HG02938 (cell line): Measurements from ENCODE around the gene PAFAH1B2.
"Not testable (repeated sequence)": the region's sequence is repeated elsewhere in the genome, so short reads cannot be mapped to it uniquely, and the experiment has no call there.

Experiments
- ATAC-seq: cut with Tn5 transposase; IDR thresholded peaks from one replicate; pipeline ENCODE4 v1.9.1; 2021; ENCODE audit warnings: mild to moderate bottlenecking, moderate library complexity; ENCODE audit not compliant: unreplicated experiment

Gene PAFAH1B2, protein sequence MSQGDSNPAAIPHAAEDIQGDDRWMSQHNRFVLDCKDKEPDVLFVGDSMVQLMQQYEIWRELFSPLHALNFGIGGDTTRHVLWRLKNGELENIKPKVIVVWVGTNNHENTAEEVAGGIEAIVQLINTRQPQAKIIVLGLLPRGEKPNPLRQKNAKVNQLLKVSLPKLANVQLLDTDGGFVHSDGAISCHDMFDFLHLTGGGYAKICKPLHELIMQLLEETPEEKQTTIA

DNA sequence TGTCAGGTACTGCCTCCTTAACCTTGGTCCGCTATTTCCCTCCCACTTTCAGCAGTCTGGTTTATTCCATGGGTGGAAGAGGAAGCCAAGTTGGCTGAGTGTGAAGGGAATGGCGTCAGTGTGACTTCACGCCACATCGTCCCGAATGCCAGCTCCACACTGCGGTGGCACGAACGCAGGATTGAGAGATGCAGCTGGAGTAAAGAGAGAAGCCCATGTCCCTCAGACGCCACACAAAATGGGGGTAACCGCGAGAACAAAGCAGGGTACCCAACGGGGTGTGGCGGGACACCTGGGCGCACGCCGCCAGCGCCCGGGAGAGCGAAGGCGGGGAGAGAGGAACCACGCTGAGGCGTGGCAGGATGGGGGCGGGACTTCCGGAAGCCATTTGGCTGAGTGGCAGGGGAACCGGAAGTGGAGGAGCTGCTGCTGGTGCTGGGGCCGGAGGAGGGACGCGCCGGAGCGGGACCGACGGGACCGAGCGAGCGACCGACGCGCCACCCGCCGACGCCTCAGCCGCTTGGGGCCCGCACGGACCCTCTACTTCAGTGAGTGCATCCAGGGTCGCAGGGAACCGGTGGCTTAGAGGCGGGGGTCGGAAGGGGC, at the start of gene PAFAH1B2:
PAFAH1B2 (plus strand) TSS at position 417 of the 606 bp plus-strand sequence. CDS start 8,161 bp downstream, outside the sequence.
- peak; percentile 96 for ATAC-seq

DNA sequence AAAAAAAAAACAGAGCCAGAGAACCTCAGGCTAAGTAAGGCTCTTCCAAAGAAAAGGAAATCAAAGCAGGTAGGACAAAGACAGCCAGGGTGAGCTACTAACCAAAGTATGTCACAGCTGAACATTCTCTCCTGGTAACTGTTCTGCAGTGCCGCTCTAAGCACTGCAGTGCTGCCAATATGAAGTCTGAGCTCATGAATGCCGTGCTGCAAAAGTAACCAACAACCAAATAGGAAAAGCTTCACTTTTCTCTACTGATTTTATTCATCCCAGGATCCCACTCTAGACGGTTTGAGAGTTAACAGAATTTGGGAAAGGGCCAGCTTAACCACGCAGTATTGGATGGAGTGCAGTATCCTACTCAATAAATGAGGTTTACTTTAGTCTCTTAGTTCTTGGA, 49.3 kb upstream of the PAFAH1B2 start:
- no peak for ATAC-seq

DNA sequence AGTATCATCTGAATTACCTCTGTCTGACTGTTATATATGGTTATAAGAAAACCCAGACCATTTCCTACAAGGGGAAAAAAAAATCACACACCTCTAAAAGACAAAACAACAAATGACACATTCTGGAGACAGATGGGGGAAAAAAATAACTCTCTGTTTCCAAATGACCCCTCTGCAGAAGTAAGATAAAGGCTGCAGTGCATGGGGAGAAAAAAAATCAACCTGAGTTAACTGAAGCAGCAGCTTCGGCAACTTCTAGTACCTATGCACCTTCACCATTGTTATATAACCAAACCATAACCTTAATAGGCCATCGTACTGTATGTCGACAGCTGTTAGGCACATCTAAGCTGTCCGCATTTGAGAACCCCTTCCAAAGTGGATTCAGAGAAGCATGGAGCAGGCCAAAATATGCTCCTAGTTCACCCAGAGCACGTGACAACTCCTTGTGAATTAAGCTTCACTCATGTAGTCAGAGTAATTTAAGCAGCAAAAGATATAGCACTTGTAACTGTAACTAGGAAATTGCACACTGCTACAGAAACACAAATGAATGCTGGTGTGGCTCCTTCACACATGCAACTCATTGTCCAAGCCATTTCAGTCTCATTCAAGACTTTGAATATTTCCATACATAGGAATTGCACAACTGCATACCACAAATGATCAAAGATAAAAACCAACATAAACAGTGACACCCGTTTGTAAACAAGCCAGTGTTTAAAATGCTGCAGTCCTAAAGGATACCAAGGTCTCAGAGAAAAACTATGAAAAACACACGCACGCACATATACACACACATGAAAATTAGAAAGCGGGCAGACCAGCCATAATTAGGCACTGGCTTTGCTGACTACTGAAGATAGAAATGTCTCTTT, 48.6 kb upstream of the PAFAH1B2 start:
- no peak for ATAC-seq

DNA sequence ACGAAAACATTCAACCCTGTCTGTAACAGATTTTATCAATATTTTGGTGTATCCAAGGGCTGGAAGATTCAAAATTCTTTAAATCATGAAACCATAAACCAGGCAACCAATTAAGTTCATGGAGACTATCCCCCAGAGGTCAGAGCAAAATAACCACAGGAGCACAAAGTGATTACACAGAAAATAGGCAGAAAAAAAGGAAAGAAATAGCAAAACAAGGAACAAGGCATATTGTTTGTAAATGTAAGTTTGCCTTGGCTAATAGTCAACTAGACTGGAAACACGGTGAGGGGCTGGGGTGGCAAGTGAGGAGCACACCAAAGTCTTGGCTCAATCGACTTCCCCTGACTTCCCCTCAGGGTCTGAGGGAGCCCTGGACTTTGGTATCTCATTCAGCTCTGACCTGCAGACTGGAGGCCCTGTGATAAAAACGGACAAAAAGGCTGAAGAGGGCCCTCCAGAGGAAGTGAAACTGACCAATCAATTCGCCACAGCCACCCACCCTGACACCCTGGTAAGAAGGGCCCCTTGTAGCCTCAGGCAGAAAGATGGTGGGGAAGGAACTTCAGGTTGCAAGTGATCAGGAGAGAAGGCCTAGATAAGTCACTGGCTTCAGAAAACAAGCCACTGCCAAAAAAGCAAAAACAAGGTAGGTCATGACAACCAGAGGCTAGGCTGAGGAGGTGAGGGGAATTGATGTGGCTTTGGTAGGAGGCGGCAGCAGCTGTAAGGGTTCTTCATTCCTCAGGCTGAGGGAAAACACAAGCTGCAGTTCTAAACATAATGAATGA, 47.7 kb upstream of the PAFAH1B2 start:
- peak; percentile 41 for ATAC-seq

DNA sequence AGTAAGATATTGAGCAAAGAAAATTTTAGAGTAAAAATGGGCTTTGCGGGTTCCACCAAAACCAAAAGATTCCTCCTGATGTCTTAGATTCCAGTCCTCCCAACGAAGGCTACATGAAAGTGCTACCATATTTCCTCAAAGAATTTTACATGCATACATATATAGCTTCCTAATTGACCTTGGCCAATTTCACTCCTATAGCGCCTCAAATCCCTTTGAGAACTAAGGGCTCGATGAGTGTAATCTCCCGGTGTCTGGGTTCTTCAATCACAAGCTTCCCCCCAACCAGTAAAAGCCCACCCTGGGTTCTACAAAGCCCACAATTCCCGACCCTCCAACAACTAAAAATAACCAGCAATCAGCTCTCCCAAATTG, 47.1 kb upstream of the PAFAH1B2 start:
- no peak for ATAC-seq

DNA sequence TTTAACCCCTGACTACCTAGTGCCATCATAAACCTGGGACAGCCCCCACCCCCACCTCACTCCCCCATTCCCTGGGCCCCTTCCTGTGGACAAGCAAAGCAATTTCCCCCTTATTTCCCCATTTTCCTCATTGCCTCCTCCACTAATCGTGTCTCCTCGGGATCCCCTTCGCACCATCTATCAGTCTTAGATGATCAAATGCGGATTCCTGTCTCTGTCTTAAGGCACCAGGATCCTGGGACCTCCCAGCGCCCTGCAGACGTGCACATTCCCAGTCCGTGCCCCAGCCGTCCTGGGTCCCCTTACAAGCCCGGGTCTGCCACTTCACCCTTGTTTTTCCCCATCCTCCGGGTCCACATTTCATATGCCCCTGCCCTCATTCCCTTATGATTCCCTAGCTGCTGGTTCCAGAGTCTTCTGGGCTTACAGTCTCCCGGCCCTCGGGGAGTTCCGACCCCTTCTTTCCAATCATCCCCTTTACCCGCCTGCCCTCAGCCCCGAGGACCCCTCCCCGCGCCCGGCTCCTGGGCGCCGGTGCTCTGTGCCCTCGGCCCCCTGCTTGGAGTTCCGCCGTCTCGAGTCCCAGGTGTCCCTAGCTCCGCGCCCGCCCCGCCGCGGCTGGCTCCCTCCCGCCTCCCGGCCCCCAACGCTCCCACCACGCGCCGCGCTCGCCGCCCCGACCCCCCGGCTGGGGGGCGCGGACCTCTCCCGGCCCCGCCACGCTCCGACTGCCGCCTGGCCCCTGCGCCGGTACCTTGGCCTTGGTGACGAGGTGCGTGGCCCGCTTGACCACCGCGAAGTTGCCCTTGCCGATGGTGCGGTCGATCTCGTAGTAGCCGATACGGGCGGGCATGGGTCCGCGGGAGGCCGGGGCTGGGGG, 46.5 kb upstream of the PAFAH1B2 start:
- peak; percentile 22 for ATAC-seq

DNA sequence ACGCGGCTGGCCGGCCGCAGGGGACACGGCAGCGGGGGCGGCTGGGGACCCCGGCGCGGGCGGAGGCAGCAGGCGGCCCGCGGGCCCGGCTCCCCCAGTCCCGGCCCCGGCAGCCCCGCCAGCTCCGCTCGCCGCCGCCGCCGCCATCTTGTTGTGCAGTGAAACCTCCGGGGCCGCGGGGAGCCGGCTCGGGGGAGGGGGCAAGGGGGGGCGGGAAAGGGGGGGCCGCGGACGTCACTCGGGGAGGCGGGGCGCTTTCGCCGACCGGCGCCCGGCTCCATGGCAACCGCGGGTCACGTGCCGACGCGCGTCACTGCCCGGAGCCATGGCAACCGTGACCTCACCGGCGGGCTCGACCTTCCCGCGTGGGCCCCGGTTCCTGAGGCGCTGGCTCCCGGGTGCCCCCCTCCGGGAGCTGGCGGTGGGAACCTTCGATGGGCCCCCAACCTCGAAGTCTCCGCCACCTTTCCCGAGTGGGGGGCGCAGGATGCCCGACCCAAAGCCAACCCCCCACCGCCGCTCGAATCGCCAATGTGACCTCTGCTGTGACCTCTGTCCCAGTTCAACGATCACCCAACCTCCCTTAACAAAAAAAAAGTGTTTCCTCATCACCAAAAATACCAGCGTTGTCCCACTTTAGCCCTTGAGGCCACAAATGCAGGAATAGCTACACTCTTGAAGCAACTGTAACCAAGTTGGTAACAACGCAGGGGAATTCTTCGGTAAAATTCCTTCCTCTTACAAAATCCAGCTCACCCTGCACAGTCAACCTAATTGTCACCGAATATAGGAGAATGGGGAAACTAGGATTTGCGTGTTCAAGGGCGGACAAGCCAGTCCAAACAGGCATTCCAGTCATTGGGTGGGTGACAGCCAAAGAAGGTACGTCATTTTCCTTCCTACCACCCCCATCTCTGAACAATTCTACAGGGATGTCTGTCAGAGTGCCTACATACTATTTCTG, 45.5 kb upstream of the PAFAH1B2 start, which contains the start of gene SIK3:
SIK3 (minus strand) TSS at position 160 of the 964 bp plus-strand sequence; CDS start at position 147, 13 bp downstream.
- peak; percentile 53 for ATAC-seq

DNA sequence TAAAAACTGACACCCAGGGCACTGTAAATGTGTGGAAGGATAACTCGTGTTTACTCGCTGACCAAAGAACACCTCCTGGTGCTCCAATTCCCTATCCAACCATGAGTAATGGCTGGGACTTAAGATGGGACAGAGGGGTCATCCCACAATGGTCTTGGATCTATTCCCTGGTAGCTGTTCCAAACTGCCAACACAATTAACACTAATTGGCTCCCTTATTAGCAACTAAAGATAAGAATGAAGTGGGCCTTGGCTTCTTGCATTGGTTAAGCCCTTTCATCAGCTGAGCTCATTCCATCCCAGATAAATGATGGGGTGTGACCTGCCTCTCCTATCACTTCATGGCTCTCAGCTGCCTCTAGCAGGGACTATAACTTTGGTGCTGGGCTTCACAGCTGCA, 44.4 kb upstream of the PAFAH1B2 start:
- ATAC-seq, result no peak

DNA sequence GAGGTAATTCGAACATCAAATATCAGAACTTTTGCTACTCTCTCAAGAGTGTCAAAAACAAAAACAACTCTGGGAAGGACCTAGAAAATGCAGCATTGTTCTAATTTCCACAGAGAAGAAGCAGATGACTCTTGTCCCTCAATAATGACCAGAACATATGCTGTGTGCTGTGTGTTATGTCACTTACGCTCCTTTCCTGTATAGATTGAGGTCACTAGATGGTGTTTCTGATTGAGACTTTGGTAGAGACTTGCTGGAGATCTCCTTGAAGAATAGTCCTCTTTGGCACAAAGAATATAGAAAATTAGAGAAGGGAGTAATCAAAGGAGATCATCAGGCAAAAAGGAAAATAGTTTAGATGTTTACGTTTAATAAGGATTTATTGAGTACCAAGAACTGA, 43.5 kb upstream of the PAFAH1B2 start:
- ATAC-seq, result no peak

DNA sequence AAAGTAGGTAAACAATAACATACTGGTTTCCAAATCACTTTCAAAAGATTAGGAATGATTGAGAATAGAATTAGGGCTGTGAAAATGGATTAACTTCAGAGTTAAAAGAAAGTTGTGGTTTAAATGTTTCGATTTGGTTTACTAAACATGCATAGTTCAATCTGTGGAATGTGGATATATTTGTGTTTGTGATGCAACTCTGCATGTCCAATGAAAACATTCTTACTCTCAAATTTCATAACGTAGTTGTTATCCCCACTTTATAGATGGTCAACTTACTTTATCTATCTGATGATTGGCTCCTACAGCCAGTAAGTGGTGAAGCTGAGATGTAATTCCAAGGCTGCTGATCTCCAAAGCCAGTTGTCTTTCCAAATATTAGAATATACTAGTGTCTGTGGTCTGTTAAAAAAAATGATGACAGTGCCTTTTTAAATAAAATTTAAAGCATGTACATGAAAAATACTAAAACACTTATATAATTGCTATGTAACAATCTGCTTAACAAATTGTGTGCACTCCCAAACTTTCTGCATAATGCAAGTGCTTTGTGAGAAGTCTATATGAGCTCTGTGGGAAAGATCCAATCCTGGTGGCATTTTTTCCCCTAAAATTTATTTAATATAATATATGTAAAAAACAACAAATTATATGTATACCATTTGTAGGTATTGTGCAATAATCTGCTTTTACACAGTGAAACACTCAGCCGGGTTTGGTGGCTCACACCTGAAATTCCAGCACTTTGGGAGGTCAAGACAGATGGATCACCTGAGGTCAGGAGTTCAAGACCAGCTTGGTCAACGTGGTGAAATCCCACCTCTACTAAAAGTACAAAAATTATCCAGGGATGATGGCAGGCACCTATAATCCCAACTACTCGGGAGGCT, 36.1 kb upstream of the PAFAH1B2 start:
- no peak for ATAC-seq

DNA sequence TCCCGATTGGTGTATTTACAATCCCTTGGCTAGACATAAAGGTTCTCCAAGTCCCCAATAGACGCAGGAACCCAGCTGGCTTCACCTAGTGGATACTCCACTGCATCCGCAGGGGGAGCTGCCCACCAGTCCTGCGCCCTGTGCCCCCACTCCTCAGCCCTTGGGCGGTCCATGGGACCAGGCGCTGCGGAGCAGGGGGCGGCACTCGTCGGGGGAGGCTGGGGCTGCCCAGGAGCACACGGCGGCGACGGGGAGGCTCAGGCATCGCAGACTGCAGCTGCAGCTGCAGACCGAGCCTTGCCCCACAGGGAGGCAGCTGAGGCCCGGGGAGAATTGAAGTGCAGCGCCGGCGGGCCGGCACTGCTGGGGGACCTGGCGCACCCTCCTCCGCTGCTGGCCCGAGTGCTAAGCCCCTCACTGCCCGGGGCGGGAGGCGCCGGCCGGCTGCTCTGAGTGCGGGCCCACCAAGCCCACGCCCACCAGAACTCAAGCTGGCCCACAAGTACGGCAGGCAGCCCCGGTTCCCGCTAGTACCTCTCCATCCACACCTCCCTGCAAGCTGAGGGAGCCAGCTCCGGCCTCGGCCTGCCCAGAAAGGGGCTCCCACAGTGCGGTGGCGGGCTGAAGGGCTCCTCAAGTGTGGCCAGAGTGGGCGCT, 33.7 kb upstream of the PAFAH1B2 start:
- no peak for ATAC-seq

DNA sequence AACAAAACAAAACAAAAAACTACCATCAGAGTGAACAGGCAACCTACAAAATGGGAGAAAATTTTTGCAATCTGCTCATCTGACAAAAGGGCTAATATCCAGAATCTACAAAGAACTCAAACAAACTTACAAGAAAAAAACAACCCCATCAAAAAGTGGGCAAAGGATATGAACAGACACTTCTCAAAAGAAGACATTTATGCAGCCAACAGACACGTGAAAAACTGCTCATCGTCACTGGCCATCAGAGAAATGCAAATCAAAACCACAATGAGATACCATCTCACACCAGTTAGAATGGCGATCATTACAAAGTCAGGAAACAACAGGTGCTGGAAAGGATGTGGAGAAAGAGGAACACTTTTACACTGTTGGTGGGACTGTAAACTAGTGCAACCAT, 31.6 kb upstream of the PAFAH1B2 start:
- ATAC-seq, result not testable (repeated sequence)

DNA sequence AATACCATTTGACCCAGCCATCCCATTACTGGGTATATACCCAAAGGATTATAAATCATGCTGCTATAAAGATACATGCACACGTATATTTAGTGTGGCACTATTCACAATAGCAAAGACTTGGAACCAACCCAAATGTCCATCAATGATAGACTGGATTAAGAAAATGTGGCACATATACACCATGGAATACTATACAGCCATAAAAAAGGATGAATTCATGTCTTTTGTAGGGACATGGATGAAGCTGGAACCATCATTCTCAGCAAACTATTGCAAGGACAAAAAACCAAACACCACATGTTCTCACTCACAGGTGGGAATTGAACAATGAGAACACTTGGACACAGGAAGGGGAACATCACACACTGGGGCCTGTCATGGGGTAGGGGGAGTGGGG, 31.1 kb upstream of the PAFAH1B2 start:
- ATAC-seq, result not testable (repeated sequence)

DNA sequence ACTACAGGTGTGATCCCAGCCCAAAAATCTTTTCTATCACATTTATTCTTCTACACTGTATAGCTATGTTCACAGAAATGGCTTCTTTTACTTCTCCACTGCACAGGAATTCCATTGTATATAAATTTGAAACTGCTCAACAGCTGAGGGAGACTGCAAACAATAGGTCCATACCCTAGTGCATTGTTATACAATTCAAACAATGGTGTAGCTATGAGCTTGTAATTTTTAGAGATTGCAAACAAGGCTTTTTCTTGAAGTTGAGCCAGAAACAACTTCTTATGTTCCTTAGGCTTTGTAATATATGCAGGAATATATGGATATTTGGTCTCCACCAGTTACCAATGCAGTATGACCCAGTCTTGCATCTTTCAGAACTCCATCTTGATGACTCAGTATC, 26.4 kb upstream of the PAFAH1B2 start:
- ATAC-seq, result no peak

DNA sequence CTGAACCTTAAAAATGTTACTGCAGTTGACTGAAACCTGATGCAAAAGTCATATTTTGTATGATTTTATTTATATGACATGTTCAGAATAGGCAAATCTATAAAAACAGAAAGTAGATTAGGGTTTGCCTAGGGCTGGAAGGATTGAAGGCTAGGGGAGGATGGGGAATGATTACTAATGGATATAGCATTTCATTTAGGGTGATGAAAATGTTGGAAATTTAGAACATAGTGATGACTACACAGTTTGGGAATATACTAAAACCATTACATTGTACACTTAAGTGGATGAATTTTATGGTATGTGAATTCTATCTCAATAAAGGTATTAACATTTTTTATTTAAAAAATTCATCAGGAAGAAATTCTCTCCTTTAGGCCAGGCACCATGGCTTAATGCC, 22.9 kb upstream of the PAFAH1B2 start:
- no peak for ATAC-seq

DNA sequence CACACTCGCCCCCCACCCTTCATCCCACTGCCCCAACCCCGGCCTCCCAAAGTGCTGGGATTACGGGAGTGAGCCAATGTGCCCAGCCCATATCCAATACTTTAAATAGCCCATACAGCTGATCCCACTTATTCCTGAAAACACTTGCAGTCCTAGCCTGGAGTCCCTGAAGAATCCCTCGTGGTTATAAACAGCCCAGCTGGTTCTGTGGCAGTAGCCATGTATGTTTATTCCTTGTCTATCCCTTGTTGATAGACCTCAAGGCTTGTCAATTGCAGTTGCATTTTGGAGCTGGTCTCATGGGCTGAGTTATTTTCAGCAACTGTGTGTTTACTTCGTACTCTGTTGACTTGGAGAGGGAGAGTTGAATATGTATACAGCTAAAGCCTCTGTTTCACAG, 21.5 kb upstream of the PAFAH1B2 start:
- no peak for ATAC-seq

DNA sequence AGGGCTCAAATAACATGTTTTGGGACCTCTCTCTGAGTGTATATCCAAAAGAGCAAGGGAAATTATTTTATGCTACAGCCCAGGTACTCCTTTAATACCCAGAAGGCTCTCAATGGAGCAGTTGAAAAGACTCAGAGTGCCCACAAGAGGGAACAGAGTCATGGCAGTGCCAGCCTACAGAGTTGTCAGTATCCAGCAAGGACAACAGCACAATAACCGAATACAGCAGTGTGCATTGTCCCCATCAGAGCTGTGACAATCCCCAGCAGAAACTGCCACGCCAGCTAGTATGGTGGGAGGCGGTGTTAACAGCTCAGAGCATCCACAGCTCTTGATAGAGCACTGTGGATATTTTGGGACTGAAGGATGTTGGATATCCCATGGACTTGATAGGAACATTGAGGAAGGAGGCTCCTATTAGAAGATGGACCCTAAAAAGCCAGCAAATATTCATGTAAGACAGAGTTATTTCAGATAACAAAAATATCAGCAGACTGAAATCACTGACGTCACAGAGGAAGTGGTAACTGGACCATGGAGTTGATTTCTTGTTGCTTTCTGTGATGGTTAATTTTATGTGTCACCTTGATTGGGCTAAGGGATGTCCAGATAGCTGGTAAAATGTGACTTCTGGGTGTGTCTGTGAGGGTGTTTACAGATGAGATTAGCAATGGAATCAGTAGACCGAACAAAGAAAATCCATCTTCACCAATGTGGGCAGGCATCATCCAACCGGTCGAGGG, 17.7 kb upstream of the PAFAH1B2 start:
- no peak for ATAC-seq
